SU-DHL-6 (cell line): ENCODE results near the gene GOLGA1.

ENCODE experiments used
- H2AFZ ChIP-seq: fragments of 200-600 bp; sonication (generic); 2 replicates; pipeline ENCODE4 v1.6.1; 2014; ENCODE audit warnings: low read depth, mild to moderate bottlenecking, moderate library complexity, mixed read lengths, antibody characterized with exemption, low read length; ENCODE audit not compliant: severe bottlenecking
- H3F3A ChIP-seq: fragments of 200-600 bp; shearing (Covaris generic); 2 replicates; pipeline ENCODE4 v1.6.0; 2016; ENCODE audit warnings: antibody characterized with exemption, mild to moderate bottlenecking; ENCODE audit not compliant: insufficient read depth
- H3K27ac ChIP-seq: fragments of 200-600 bp; sonication (generic); 2 replicates; pipeline ENCODE4 v1.5.1; 2016; ENCODE audit warnings: low read depth, mild to moderate bottlenecking, low read length, moderate library complexity, mixed read lengths
- H3K27me3 ChIP-seq: fragments of 200-600 bp; sonication (generic), shearing (Covaris generic); 2 replicates; pipeline ENCODE4 v1.6.0; 2014; ENCODE audit warnings: mild to moderate bottlenecking, low read length
- H3K36me3 ChIP-seq: fragments of 200-600 bp; sonication (generic); 2 replicates; pipeline ENCODE4 v1.6.1; 2014; ENCODE audit warnings: mild to moderate bottlenecking, low read length, mixed read lengths
- H3K4me2 ChIP-seq: fragments of 300-600, 200-600 bp; shearing (Covaris generic), sonication (generic); 2 replicates; pipeline ENCODE4 v1.6.0; 2014; ENCODE audit warnings: low read length, low read depth, mild to moderate bottlenecking; ENCODE audit not compliant: poor library complexity, severe bottlenecking
- H3K4me3 ChIP-seq: fragments of 200-600 bp; sonication (generic); 2 replicates; pipeline ENCODE4 v1.5.1; 2014; ENCODE audit warnings: antibody characterized with exemption, low read length, mild to moderate bottlenecking, mixed read lengths; ENCODE audit not compliant: insufficient read depth, poor library complexity, severe bottlenecking
- H3K79me2 ChIP-seq: fragments of 200-600 bp; sonication (generic); 2 replicates; pipeline ENCODE4 v1.6.1; 2014; ENCODE audit warnings: mild to moderate bottlenecking, low read length, moderate library complexity; ENCODE audit not compliant: insufficient read depth
- H3K9ac ChIP-seq: fragments of 200-600 bp; sonication (generic); 2 replicates; pipeline ENCODE4 v1.7.0; 2014; ENCODE audit warnings: mild to moderate bottlenecking, low read length
- H3K9me2 ChIP-seq: fragments of 200-600 bp; sonication (generic); replicated peaks from 2 replicates; pipeline ENCODE4 v1.6.1; 2014; ENCODE audit warnings: low read length; ENCODE audit not compliant: insufficient read depth
- H3K9me3 ChIP-seq: fragments of 200-600 bp; sonication (generic); 2 replicates; pipeline ENCODE4 v1.6.1; 2014; ENCODE audit warnings: low read length, mixed read lengths; ENCODE audit not compliant: insufficient read depth
- H4K20me1 ChIP-seq: fragments of 200-600 bp; sonication (generic); 2 replicates; pipeline ENCODE4 v1.6.1; 2014; ENCODE audit warnings: low read depth, mild to moderate bottlenecking, antibody characterized with exemption, low read length, moderate library complexity, mixed read lengths
- CTCF ChIP-seq: fragments of 200-600 bp; sonication (generic); IDR thresholded peaks from one replicate; pipeline ENCODE4 v1.5.1; 2017; ENCODE audit warnings: antibody characterized with exemption, mild to moderate bottlenecking, low read length, moderate library complexity; ENCODE audit not compliant: insufficient read depth, poor library complexity, severe bottlenecking
- EZH2phosphoT487 ChIP-seq: fragments of 200-600 bp; sonication (generic), shearing (Covaris generic); conservative IDR thresholded peaks from 2 replicates; pipeline ENCODE4 v1.6.1; 2018; ENCODE audit warnings: mild to moderate bottlenecking, antibody characterized with exemption, low read length, moderate library complexity, mixed read lengths

The GOLGA1 gene

GRCh38 chr9:124946167-124946566 lies 5.3 kb upstream of the GOLGA1 start:
- no peaks in the 10 kb centered on the region for H4K20me1 ChIP-seq
- H3K9me3 ChIP-seq, result no peaks in the 10 kb centered on the region
- TF ChIP-seq CTCF (no peak), EZH2phosphoT487 (no peak)
- H3K4me3 ChIP-seq, result no peak overlapping the region
- no peak overlapping the region for H2AFZ ChIP-seq
- no peak overlapping the region for H3K27ac ChIP-seq
- H3K27me3 ChIP-seq, result no peaks in the 10 kb centered on the region
- H3K79me2 ChIP-seq, result no peaks in the 10 kb centered on the region
- H3K36me3 ChIP-seq, result no peaks in the 10 kb centered on the region
- no peak overlapping the region for H3K9ac ChIP-seq
- peaks cover 22% of the 10 kb centered on the region for H3F3A ChIP-seq
- no peaks in the 10 kb centered on the region for H3K9me2 ChIP-seq
- H3K4me2 ChIP-seq, result no peak overlapping the region

GRCh38 chr9:124941679-124942561 lies 1.0 kb upstream of the GOLGA1 start:
- Histone ChIP-seq H4K20me1 (no peaks in the 10 kb centered on the region), H3K79me2 (peaks cover 9% of the 10 kb centered on the region; the same call in 1 of the 2 replicates), H2AFZ (peak overlapping the region; percentile 41), H3K9me2 (no peaks in the 10 kb centered on the region), H3K9ac (peak overlapping the region; percentile 74), H3K4me2 (peak overlapping the region; percentile 59), H3K9me3 (no peaks in the 10 kb centered on the region), H3K27me3 (no peaks in the 10 kb centered on the region), H3K36me3 (peaks cover 4% of the 10 kb centered on the region; the same call in 1 of the 2 replicates), H3K4me3 (peak overlapping the region; percentile 69), H3F3A (peaks cover 22% of the 10 kb centered on the region), H3K27ac (peak overlapping the region; percentile 81)
- no peak for TF ChIP-seq CTCF
- TF ChIP-seq EZH2phosphoT487, result no peak

- H2AFZ ChIP-seq, result peak overlapping the region; percentile 93
- H3K9me2 ChIP-seq, result no peaks in the 10 kb centered on the region
- H3K36me3 ChIP-seq, result peaks cover 4% of the 10 kb centered on the region; the same call in 1 of the 2 replicates
- peak overlapping the region; percentile 69 for H3K4me3 ChIP-seq
- H3K9me3 ChIP-seq, result no peaks in the 10 kb centered on the region
- TF ChIP-seq EZH2phosphoT487, result no peak
- H3K79me2 ChIP-seq, result peaks cover 9% of the 10 kb centered on the region; the same call in 1 of the 2 replicates
- peaks cover 22% of the 10 kb centered on the region for H3F3A ChIP-seq
- H3K4me2 ChIP-seq, result peak overlapping the region; percentile 97
- H3K27ac ChIP-seq, result peak overlapping the region; percentile 81
- no peaks in the 10 kb centered on the region for H4K20me1 ChIP-seq
- H3K27me3 ChIP-seq, result no peaks in the 10 kb centered on the region
- peak overlapping the region; percentile 74 for H3K9ac ChIP-seq
These were observed 376 bp downstream of the GOLGA1 start for GRCh38 chr9:124940521-124940893.

- TF ChIP-seq CTCF, result no peak
- Histone ChIP-seq H3K36me3 (peaks cover 4% of the 10 kb centered on the region; the same call in 1 of the 2 replicates), H3K9me2 (no peaks in the 10 kb centered on the region), H2AFZ (peak overlapping the region; percentile 93), H3K27ac (peak overlapping the region; percentile 81), H3K4me3 (peak overlapping the region; percentile 69), H4K20me1 (no peaks in the 10 kb centered on the region), H3K9ac (peak overlapping the region; percentile 74), H3K79me2 (peaks cover 9% of the 10 kb centered on the region; the same call in 1 of the 2 replicates), H3K27me3 (no peaks in the 10 kb centered on the region), H3F3A (peaks cover 22% of the 10 kb centered on the region), H3K9me3 (no peaks in the 10 kb centered on the region), H3K4me2 (peak overlapping the region; percentile 97)
These were observed 939 bp downstream of the GOLGA1 start for GRCh38 chr9:124939944-124940343.
